Measurements from ENCODE around the gene FERMT3.

Gene FERMT3

DNA sequence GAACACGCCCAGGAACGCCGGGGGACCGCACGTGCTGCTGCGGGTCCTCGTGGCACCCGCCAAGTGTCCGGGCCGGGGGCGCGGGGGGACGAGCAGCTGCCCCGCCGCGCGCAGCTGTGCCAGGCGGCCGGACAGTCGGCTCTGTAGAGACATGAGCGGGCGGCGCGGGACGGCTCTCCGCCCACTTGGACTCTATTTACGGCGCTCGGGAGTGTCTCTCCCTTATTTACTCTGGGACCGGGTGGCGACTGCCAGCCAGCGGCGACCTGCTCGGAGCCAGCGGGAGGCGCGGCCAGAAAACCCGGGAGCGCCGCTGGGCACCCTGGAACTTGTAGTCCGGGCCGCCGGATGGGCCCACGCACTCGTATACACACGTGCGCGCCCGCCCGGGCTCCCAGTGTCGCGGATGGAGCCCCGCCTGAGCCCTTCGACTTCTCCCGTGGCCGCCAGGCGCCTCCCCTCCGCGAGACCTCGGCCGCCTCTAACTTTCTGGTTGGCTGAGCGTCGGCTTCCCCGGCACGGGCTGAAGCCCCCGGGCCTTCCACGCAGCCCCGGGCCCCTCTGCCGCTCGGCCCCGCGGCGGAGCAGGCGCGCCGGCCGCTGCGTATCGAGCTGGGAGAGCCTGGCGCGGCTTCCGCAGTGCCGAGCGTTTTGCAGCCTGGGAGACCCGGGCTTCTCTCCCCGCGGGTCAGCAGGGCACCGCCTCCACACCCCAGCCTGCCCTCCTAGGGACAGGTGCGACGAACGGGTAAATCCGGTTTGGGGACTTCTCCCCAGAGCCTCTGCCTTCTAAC, 40.5 kb upstream of the FERMT3 start, which contains the start of gene MACROD1:
TSS of gene MACROD1 (minus strand) at position 272 of the 794 bp plus-strand sequence. CDS start at position 153, 119 bp downstream.
- TF ChIP-seq, protein P1, sequence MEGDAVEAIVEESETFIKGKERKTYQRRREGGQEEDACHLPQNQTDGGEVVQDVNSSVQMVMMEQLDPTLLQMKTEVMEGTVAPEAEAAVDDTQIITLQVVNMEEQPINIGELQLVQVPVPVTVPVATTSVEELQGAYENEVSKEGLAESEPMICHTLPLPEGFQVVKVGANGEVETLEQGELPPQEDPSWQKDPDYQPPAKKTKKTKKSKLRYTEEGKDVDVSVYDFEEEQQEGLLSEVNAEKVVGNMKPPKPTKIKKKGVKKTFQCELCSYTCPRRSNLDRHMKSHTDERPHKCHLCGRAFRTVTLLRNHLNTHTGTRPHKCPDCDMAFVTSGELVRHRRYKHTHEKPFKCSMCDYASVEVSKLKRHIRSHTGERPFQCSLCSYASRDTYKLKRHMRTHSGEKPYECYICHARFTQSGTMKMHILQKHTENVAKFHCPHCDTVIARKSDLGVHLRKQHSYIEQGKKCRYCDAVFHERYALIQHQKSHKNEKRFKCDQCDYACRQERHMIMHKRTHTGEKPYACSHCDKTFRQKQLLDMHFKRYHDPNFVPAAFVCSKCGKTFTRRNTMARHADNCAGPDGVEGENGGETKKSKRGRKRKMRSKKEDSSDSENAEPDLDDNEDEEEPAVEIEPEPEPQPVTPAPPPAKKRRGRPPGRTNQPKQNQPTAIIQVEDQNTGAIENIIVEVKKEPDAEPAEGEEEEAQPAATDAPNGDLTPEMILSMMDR (IDR thresholded peaks at IDR 0.05): no peak

DNA sequence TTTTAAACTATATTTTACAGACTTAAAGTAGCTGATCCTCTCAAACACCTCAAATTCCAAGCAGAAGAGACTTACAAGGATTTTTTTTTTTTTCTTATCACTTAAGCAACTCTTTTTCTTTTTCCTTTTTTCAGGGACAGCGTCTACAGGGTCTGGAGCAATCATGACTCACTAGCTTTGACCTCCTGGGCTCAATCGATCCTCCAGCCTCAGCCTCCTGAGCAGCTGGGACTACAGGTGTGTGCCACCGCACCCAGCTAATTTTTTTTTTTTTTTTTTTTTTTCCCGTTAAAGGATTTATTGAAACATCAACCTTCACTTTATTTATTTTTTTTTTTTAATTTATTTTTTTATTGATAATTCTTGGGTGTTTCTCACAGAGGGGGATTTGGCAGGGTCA, 36.1 kb upstream of the FERMT3 start:
- TF ChIP-seq, protein P1 (IDR thresholded peaks at IDR 0.05): no peak

DNA sequence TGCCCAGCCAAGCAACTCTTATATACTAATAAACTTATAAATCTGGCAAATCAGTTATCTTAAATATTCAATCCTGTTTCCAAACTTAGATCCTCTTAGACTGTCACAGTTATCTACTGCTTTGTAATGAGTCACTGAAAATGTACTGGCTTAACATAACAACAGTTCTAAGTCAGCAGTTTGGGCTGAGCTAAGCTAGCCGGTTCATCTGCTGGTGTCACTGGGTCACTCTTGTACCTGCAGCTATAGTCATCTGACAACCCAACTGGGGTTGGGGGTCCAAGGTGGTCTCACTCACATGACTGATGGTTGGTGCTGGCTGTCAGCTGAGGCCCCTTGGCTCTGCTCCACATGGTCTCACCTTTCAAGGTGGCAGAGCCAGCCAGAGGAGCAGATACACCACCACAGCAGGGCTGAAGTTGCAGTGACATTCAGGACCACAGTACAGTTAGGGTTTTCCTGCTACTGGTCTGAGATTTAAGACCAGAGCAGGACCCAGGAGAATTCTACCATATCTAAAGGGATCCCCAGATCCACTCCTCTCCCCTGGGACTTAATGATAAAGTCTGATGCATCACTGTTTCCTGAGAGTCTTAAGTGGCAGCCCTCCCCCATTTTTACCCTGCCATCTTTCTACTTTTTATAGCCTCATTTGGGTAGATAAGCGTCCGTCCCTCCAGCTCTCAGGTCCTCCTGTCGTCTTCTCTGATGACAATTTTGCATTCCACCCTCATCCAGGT, 32.7 kb upstream of the FERMT3 start:
- TF ChIP-seq, protein P1 (IDR thresholded peaks at IDR 0.05): no peak

DNA sequence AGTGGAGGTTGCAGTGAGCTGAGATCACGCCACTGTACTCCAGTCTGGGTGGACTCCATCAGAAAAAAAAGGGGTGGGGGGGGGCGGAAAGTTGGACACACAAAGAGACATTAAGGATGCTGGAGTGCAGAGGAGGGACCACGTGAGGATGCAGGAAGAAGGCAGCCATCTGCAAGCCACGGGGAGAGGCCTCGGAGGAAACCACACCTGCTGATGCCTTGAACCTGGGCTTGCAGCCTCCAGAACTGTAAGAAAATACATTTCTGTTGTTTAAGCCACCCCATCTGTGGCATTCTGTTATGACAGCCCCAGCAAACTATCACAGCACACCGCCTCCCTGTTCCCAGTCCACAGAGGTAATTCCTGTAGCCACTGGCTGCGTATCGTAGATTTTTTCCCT, 29.8 kb upstream of the FERMT3 start:
- TF ChIP-seq, protein P1 (IDR thresholded peaks at IDR 0.05): no peak

DNA sequence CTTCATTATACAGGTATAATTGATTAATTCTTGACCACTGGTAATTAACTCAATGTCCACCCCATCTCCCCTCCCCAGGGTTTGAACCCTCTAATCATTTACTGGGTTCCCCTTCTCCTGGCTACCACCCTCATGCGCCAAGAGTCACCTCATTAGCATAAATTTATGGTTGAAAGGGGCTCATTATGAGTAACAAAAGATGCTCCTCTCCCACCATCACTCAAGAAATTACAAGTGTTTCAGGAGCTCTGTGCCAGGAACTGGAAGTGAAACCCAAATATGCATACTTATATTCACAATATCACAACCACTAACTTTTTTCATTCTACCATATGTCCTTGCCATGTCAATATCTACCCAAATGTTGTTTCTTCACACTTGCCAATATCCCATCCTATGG, 28.3 kb upstream of the FERMT3 start:
- TF ChIP-seq, protein P1 (IDR thresholded peaks at IDR 0.05): no peak

DNA sequence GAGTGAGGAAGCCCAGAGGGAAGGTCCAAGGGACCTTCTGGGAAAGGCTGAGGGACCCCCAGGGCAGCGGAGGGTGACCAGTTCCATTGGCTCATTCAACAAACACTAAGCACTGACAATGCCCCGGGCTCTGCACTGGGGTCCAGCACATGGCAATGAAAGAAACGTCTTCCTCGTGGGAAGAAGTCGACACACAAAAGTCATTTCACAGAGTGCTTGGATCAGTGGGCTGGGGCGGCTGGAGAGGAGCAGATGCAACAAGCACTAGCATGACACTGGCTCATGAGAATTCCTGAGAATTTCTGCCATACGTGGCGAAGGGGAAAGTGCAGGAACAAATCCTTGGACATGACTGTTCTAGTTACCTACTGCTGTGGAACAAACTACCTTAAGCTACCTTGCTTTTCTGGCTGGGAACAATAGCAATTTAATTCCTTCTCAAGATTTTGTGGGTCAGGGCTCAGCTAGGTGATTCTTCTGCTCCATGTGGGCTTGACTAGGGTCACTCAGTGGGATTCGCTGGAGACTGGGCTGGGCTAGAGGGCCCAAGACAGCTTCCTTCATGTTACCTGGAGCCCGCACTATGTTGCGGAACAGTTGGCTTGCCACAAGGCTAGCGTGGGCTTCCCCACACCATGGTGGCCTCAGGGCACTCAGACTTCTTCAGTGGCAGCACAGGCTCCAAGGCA, 27.4 kb upstream of the FERMT3 start:
- TF ChIP-seq, protein P1 (IDR thresholded peaks at IDR 0.05): no peak

DNA sequence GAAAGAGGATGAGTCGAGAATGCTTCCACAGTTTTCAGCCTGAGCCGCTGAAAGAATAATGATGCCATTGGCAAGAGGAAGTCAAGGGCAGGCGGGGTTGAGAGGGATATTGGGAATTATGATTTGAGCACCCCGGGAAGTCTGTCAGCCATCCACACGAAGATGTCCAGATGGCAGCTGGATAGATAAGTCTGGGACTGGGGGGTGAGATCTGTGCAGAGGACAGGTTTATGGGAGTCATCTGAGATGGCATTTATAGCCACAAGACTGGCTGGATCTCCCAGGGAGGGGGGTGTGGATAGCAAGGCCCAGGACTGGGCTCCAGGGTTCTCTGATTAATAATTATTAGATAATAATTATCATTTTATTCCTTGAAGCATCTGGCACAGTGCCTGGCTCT, 25.6 kb upstream of the FERMT3 start:
- TF ChIP-seq, protein P1 (IDR thresholded peaks at IDR 0.05): no peak

All from LNCAP (cell line).